ENCODE data around the gene SBNO2. TPM values are rescaled to one million over a fixed set of nuclear protein-coding genes. Genes with fewer than 3 reads are reported as not detected.

SBNO2 gene
- total RNA-seq, 1 experiment from 2014 or later, result 46.3 TPM

DNA sequence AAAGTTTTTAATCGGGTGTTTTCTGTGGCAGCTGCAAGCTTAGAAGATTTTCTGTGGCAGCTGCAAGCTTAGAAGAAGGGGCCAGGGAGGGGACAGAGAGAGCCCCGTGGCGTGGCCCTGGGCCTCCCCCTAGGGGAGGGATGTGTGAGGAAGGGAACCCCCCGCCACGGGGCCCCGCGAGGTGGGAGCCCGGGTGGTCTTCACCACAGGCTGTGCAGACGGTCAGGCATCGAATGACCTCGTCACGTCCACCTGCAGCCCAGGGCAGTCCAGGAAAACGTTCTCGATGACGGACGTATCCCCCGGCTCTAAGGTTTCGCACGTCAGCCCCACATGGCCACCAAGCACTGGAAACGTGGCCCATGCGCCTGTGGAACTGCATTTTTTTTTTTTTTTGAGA, 87.5 kb downstream of the SBNO2 start:
- no CpG with 5 or more reads among the region's 21 CpGs for WGBS (ENCODE audit: extremely low coverage, insufficient read length, low lambda C conversion rate)

More for the DNA sequence above, 87.5 kb downstream of the SBNO2 start:
- H3K4me3 Mint-ChIP-seq, result no peak overlapping the region
- Histone ChIP-seq H3K18ac (ENCODE audit: insufficient read length, low read depth, low read length) (no peak overlapping the region), H3K79me2 (ENCODE audit: insufficient read depth, low read length) (no peaks in the 10 kb centered on the region), H2BK120ac (ENCODE audit: low read depth, low read length, poor library complexity, severe bottlenecking) (no peak overlapping the region), H3K56ac (ENCODE audit: insufficient read length, low read depth, low read length) (no peak overlapping the region), H4K20me1 (ENCODE audit: control insufficient read depth, insufficient read depth, insufficient read length) (no peaks in the 10 kb centered on the region), H2AK5ac (ENCODE audit: insufficient read length, low read length) (no peak overlapping the region), H2BK12ac (ENCODE audit: insufficient read length, low read depth, low read length) (no peak overlapping the region), H3T11ph (ENCODE audit: low read length) (no peak overlapping the region), H3K9ac (ENCODE audit: extremely low read depth, insufficient read length, low read length) (no peak overlapping the region), H4K8ac (replicated peaks; ENCODE audit: insufficient read length, low read depth, low read length) (no peak overlapping the region), H2BK5ac (ENCODE audit: insufficient read length, low read length) (no peak overlapping the region), H3K14ac (ENCODE audit: insufficient read depth, low read length) (no peak overlapping the region), H2BK15ac (ENCODE audit: low read depth, low read length) (no peak overlapping the region), H3K4ac (ENCODE audit: low read depth, low read length) (no peak overlapping the region), H3K27me3 (ENCODE audit: insufficient read depth, low read length) (no peaks in the 10 kb centered on the region), H3K4me2 (ENCODE audit: insufficient read depth, insufficient read length, low read length) (no peak overlapping the region), H3K27ac (ENCODE audit: insufficient read length, low read depth, low read length) (no peak overlapping the region), H3K79me1 (ENCODE audit: insufficient read depth, low read depth, low read length, poor library complexity, severe bottlenecking) (no peaks in the 10 kb centered on the region), H3K9me3 (ENCODE audit: control insufficient read depth, low read depth, low read length) (no peaks in the 10 kb centered on the region), H3K4me1 (ENCODE audit: insufficient read depth, low read length) (no peaks in the 10 kb centered on the region), H3K23me2 (ENCODE audit: insufficient read length, low read depth, low read length, poor library complexity, severe bottlenecking) (no peaks in the 10 kb centered on the region), H4K5ac (ENCODE audit: insufficient read length, low read depth, low read length) (no peak overlapping the region), H2BK20ac (ENCODE audit: low read depth, low read length, poor library complexity, severe bottlenecking) (no peak overlapping the region), H2AFZ (ENCODE audit: low read length) (no peak overlapping the region), H4K91ac (ENCODE audit: insufficient read length, low read depth, low read length) (no peak overlapping the region), H3K23ac (ENCODE audit: insufficient read length, low read depth, low read length) (no peak overlapping the region)
- TF ChIP-seq, protein P1, sequence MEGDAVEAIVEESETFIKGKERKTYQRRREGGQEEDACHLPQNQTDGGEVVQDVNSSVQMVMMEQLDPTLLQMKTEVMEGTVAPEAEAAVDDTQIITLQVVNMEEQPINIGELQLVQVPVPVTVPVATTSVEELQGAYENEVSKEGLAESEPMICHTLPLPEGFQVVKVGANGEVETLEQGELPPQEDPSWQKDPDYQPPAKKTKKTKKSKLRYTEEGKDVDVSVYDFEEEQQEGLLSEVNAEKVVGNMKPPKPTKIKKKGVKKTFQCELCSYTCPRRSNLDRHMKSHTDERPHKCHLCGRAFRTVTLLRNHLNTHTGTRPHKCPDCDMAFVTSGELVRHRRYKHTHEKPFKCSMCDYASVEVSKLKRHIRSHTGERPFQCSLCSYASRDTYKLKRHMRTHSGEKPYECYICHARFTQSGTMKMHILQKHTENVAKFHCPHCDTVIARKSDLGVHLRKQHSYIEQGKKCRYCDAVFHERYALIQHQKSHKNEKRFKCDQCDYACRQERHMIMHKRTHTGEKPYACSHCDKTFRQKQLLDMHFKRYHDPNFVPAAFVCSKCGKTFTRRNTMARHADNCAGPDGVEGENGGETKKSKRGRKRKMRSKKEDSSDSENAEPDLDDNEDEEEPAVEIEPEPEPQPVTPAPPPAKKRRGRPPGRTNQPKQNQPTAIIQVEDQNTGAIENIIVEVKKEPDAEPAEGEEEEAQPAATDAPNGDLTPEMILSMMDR (conservative IDR thresholded peaks at IDR 0.05), result no peak
- no peak for DNase-seq
- peaks cover 2 to 3% of the 10 kb centered on the region in 2 experiments; a peak in 2 of 4 replicates for H3K4me1 Mint-ChIP-seq
- H3K9me3 Mint-ChIP-seq, result no peaks in the 10 kb centered on the region
- peaks cover 17 to 41% (median 38%) of the 10 kb centered on the region in 3 experiments; a peak in 6 of 7 replicates for H3K36me3 Mint-ChIP-seq (ENCODE audit: insufficient read depth in 1 of 3, low read depth in 3 of 3)
- no peak overlapping the region for H3K27ac Mint-ChIP-seq
- no peaks in the 10 kb centered on the region; the same call in 1 of the 2 replicates for H3K27me3 Mint-ChIP-seq (ENCODE audit: low read depth)
